ENCODE results near the gene DOCK9. TPM values are rescaled to one million over a fixed set of nuclear protein-coding genes. Genes with fewer than 3 reads are reported as not detected.

DOCK9 gene
- total RNA-seq, 4 donors from 2014 or later: 127 to 191 (median 154) TPM

DNA sequence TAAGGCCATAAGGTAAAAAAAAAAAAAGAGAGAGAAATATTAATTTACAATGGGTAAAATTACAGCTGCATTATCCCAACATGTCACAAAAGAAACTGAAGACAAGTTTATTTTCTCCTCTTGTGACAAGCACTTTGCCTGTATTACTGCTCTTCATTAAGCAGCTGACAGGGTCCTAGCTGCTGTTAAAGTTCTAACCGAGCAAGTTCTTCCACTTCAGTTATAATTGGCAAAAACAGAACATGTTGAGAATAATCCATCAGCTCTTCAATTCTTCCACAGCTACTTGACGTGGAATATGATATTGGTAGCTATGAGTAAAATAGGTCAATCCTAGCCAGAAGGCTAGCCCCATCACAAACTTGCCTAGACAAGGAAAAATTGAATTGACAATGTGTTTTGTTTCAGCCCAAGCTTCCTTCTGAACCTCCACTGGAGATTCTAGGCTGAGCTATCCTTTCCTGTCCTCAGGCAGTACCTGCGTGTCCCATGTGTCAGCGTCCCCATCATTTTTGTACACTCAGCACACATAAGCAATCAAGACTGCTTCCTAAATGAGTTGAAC, 32.2 kb upstream of the DOCK9 start:
- DNase-seq (ENCODE audit: extremely low spot score): no peak
- Histone ChIP-seq H3K4me1 (peaks cover 30 to 43% (median 32%) of the 10 kb centered on the region in 4 donors), H3K36me3 (no peaks in the 10 kb centered on the region), H3K4me3 (no peak overlapping the region), H3K27me3 (no peaks in the 10 kb centered on the region), H3K9me3 (no peaks in the 10 kb centered on the region), H3K27ac (replicated peaks in 1 of 4) (no peak overlapping the region)
- WGBS: 85% methylated on average over 4 of the region's 4 CpGs
- no peak for TF ChIP-seq POLR2A (IDR thresholded peaks at IDR 0.05; ENCODE audit: low read depth)
- TF ChIP-seq EP300 (IDR thresholded peaks at IDR 0.05): no peak
- no peak for TF ChIP-seq POLR2AphosphoS5 (IDR thresholded peaks at IDR 0.05)
- TF ChIP-seq, protein P1, sequence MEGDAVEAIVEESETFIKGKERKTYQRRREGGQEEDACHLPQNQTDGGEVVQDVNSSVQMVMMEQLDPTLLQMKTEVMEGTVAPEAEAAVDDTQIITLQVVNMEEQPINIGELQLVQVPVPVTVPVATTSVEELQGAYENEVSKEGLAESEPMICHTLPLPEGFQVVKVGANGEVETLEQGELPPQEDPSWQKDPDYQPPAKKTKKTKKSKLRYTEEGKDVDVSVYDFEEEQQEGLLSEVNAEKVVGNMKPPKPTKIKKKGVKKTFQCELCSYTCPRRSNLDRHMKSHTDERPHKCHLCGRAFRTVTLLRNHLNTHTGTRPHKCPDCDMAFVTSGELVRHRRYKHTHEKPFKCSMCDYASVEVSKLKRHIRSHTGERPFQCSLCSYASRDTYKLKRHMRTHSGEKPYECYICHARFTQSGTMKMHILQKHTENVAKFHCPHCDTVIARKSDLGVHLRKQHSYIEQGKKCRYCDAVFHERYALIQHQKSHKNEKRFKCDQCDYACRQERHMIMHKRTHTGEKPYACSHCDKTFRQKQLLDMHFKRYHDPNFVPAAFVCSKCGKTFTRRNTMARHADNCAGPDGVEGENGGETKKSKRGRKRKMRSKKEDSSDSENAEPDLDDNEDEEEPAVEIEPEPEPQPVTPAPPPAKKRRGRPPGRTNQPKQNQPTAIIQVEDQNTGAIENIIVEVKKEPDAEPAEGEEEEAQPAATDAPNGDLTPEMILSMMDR (IDR thresholded peaks at IDR 0.05): no peak
- intact Hi-C loops (cut with DNase I): no loop called here

- no peak for DNase-seq (ENCODE audit: extremely low spot score)
- peak overlapping the region in 1 of 4 donors; percentile 10 for H3K27ac ChIP-seq (replicated peaks in 1 of 4)
- H3K4me1 ChIP-seq: peaks cover 26 to 43% (median 35%) of the 10 kb centered on the region in 4 donors
- 86% methylated on average over 3 of the region's 3 CpGs for WGBS
- no peaks in the 10 kb centered on the region for H3K36me3 ChIP-seq
- intact Hi-C loops (cut with DNase I): no loop called here
- TF ChIP-seq POLR2AphosphoS5 (IDR thresholded peaks at IDR 0.05): no peak
- no peaks in the 10 kb centered on the region for H3K27me3 ChIP-seq
- H3K4me3 ChIP-seq: no peak overlapping the region
- no peaks in the 10 kb centered on the region for H3K9me3 ChIP-seq
Measured at GRCh38 chr13:99008577-99008976, 30.7 kb upstream of the DOCK9 start.

- H3K4me3 ChIP-seq: no peak overlapping the region
- 75% methylated on average over 1 of the region's 1 CpG for WGBS
- H3K9me3 ChIP-seq: no peaks in the 10 kb centered on the region
- no peak for DNase-seq (ENCODE audit: extremely low spot score)
- no peak for TF ChIP-seq POLR2A (IDR thresholded peaks at IDR 0.05; ENCODE audit: low read depth)
- TF ChIP-seq, protein P1 (IDR thresholded peaks at IDR 0.05): no peak
- no peak for TF ChIP-seq EP300 (IDR thresholded peaks at IDR 0.05)
- TF ChIP-seq POLR2AphosphoS5 (IDR thresholded peaks at IDR 0.05): no peak
- H3K4me1 ChIP-seq: peaks cover 35 to 52% (median 40%) of the 10 kb centered on the region in 4 donors
- no peak overlapping the region for H3K27ac ChIP-seq (replicated peaks in 1 of 4)
- intact Hi-C loops (cut with DNase I): no loop called here
- no peaks in the 10 kb centered on the region for H3K36me3 ChIP-seq
- no peaks in the 10 kb centered on the region for H3K27me3 ChIP-seq
Measured at GRCh38 chr13:99007414-99007986, 29.6 kb upstream of the DOCK9 start.

- Histone ChIP-seq H3K4me1 (peaks cover 40 to 68% (median 53%) of the 10 kb centered on the region in 4 donors), H3K9me3 (no peaks in the 10 kb centered on the region), H3K36me3 (no peaks in the 10 kb centered on the region), H3K4me3 (no peak overlapping the region), H3K27ac (replicated peaks in 1 of 4) (no peak overlapping the region), H3K27me3 (no peaks in the 10 kb centered on the region)
- intact Hi-C loops (cut with DNase I): no loop called here
- no peak for DNase-seq (ENCODE audit: extremely low spot score)
- TF ChIP-seq POLR2AphosphoS5 (IDR thresholded peaks at IDR 0.05): no peak
- TF ChIP-seq EP300 (IDR thresholded peaks at IDR 0.05): no peak
- TF ChIP-seq, protein P1 (IDR thresholded peaks at IDR 0.05): no peak
- no peak for TF ChIP-seq POLR2A (IDR thresholded peaks at IDR 0.05; ENCODE audit: low read depth)
Measured at GRCh38 chr13:99005609-99006008, 27.7 kb upstream of the DOCK9 start.

- Histone ChIP-seq H3K9me3 (no peaks in the 10 kb centered on the region), H3K36me3 (no peaks in the 10 kb centered on the region), H3K4me3 (no peak overlapping the region), H3K27ac (replicated peaks in 1 of 4) (no peak overlapping the region), H3K4me1 (peaks cover 46 to 69% (median 58%) of the 10 kb centered on the region in 4 donors), H3K27me3 (no peaks in the 10 kb centered on the region)
- intact Hi-C loops (cut with DNase I): no loop called here
- WGBS: 68% methylated on average over 3 of the region's 3 CpGs
- DNase-seq (ENCODE audit: extremely low spot score): no peak
- TF ChIP-seq EP300 (IDR thresholded peaks at IDR 0.05) (no peak), POLR2A (IDR thresholded peaks at IDR 0.05; ENCODE audit: low read depth) (no peak), POLR2AphosphoS5 (IDR thresholded peaks at IDR 0.05) (no peak)
- TF ChIP-seq, protein P1 (IDR thresholded peaks at IDR 0.05): no peak
Measured at GRCh38 chr13:99004978-99005377, 27.1 kb upstream of the DOCK9 start.

Measured in esophagus muscularis mucosa (tissue), 4 donors.